Fibroblast of the aortic adventitia (primary cell): ENCODE data around the gene KCNN2. TPM values are rescaled to one million over a fixed set of nuclear protein-coding genes. Genes with fewer than 3 reads are reported as not detected.

Experiments
- DNase-seq: peaks from one replicate; pipeline ENCODE4 v3.0.0-alpha.2; 2010; ENCODE audit warnings: low read depth
- H3K4me3 ChIP-seq: 2 replicates; pipeline ENCODE4 v1.5.1; 2011; ENCODE audit warnings: low read depth, mild to moderate bottlenecking, control low read depth, low read length, moderate library complexity
- CTCF ChIP-seq: IDR thresholded peaks from 2 replicates; pipeline ENCODE4 v1.5.1; 2011; ENCODE audit warnings: mild to moderate bottlenecking, low read length, control low read depth, inconsistent platforms; ENCODE audit not compliant: insufficient read depth
- total RNA-seq: library from RNA; depleted of rRNA; stranded (reverse); fragments of >200 nt; gene quantifications from 2 replicates; pipeline ENCODE4 v1.2.3, GENCODE V29; 2012; ENCODE audit warnings: low replicate concordance

KCNN2 gene
- total RNA-seq, 1 donor: not detected

- no peak for TF ChIP-seq CTCF
- no peak overlapping the region for H3K4me3 ChIP-seq
- DNase-seq: no peak
Observed at GRCh38 chr5:114335391-114335790, 26.5 kb upstream of the KCNN2 start.

DNA sequence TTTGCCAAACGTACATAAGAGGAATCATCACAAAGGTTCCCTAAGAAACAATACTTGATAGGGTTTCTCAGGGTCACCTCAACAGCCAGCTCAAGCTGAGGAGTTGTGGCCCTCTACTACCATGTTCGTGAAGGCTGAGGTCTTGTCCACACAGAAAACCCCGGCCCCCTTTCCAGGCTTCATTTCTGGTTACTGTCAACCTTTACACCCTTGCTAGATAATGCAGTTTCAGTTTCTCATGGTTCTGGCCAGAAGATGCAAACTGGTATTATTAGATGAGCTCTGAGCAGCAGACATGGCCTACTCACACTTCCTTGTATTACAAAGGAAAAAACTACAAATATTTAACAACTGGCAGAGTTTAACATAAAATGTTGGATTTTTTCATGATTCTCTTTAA, 22.8 kb upstream of the KCNN2 start:
- TF ChIP-seq CTCF: no peak
- no peak for DNase-seq
- H3K4me3 ChIP-seq: no peak overlapping the region

GRCh38 chr5:114346181-114346580, 15.7 kb upstream of the KCNN2 start:
- TF ChIP-seq CTCF: no peak
- H3K4me3 ChIP-seq: no peak overlapping the region
- DNase-seq: no peak

DNA sequence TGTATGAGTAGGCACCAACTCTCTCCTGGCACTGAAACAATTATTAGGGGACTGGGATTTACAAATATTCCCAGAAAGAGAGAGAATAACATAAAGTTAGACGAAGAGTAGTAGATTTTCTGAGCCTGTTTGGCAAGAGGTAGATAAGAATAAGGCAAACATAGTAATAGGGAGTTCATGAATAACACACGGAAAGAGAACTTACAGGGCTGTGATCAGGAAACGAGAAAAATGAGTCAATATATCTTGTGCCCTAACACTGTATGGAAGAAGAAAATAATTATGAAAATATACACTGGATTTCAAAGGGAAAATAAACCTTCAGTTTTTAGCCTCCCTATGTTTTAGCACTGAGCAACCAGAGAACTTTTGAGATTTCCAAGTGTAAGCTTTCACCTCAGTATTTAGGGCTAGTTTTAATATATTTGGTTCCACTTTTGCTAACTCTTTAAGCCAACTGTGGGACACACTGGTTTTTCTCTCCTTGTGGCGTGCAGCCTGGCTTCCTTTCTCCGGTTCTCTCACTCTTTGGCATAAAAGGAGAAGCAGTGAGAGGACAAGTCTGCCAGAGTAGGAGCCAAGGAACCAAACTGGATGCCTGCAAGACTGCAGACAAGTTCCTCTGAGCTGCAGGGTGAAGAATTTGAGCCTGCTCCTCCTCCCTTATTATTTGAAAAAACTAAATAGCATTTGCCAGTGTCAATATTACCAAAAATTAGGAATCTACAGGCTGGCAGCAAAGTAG, 6.6 kb upstream of the KCNN2 start:
- no peak for DNase-seq

GRCh38 chr5:114358329-114358728, 3.5 kb upstream of the KCNN2 start:
- no peak for TF ChIP-seq CTCF
- no peak for DNase-seq
- H3K4me3 ChIP-seq: no peak overlapping the region

More for the DNA sequence above, 6.6 kb upstream of the KCNN2 start:
- no peak overlapping the region for H3K4me3 ChIP-seq
- TF ChIP-seq CTCF: no peak

DNA sequence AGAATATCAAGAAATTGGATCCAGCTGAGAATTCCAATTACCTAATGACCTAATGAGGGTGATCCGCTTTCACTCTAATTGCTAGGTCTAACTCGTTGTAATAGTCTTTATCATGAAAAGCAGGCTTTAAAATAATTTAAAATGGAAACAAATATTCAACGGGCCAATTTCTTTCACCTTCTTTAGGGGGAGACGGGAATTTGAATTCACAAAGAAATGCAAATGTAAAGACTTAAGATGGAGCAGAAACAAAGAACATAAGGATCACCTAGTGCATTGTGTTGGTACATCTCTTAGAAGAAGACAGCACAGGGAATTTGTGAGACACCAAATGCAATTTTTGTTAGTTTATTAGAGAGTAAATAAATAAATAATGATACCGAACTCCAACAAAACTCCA, 1.5 kb upstream of the KCNN2 start:
- TF ChIP-seq CTCF: no peak
- DNase-seq: no peak
- no peak overlapping the region for H3K4me3 ChIP-seq
